ENCODE results near the gene BCCIP.

- no peak for TF ChIP-seq CTCF (IDR thresholded peaks at IDR 0.05)
- no peak for TF ChIP-seq EZH2 (IDR thresholded peaks at IDR 0.05)
- TF ChIP-seq EZH2phosphoT487 (IDR thresholded peaks at IDR 0.05) = no peak
Observed at GRCh38 chr10:125848371-125848770, 25.0 kb downstream of the BCCIP start.
